Lower lobe of right lung (tissue), 2 donors: ENCODE data around the gene PLXNA4. TPM values are rescaled to one million over a fixed set of nuclear protein-coding genes. Genes with fewer than 3 reads are reported as not detected.

Experiments
- ATAC-seq, 2 donors: fragments of 200-7000 bp; cut with Tn5 transposase; one replicate each; pipeline ENCODE4 v1.9.1; 2020 to 2022; ENCODE audit warnings: mild to moderate bottlenecking in 2 of 2, moderate library complexity in 2 of 2
- DNase-seq: peaks from one replicate; pipeline ENCODE4 v3.0.0-alpha.2; 2020
- H3K27ac ChIP-seq: fragments of 200-600 bp; one replicate; pipeline ENCODE4 v1.8.0; 2022
- H3K27me3 ChIP-seq: fragments of 200-600 bp; one replicate; pipeline ENCODE4 v1.8.0; 2022; ENCODE audit warnings: low read depth
- H3K36me3 ChIP-seq: fragments of 200-600 bp; one replicate; pipeline ENCODE4 v1.8.0; 2022; ENCODE audit warnings: mild to moderate bottlenecking
- H3K4me1 ChIP-seq: fragments of 200-600 bp; one replicate; pipeline ENCODE4 v1.8.0; 2022
- H3K4me3 ChIP-seq: fragments of 200-600 bp; one replicate; pipeline ENCODE4 v1.8.0; 2022; ENCODE audit warnings: mild to moderate bottlenecking
- H3K9me3 ChIP-seq: fragments of 200-600 bp; one replicate; pipeline ENCODE4 v1.8.0; 2022
- intact Hi-C: fragments of 100-400 bp; cut with DNase I; formaldehyde crosslinking; loops from one replicate; pipeline ENCODE4 v1.11.0; 2022
- total RNA-seq: library from RNA; stranded (reverse); fragmentation: NEBNext Ultra II Directional; extraction: Animal tissue kit (Norgen Biotek cat#: 25700); gene quantifications from one replicate; pipeline ENCODE4 v1.2.1, GENCODE V29; 2021
- TF ChIP-seq, protein P1 (sequence below): fragments of 200-600 bp; IDR thresholded peaks from one replicate; pipeline ENCODE4 v1.8.0; 2022; ENCODE audit warnings: antibody characterized with exemption, mild to moderate bottlenecking
- donor health status: DM: no; HTN: yes; CAD: no; lungs with severe emphysema.

Gene PLXNA4
- total RNA-seq, 1 donor from 2014 or later: 4.3 TPM

DNA sequence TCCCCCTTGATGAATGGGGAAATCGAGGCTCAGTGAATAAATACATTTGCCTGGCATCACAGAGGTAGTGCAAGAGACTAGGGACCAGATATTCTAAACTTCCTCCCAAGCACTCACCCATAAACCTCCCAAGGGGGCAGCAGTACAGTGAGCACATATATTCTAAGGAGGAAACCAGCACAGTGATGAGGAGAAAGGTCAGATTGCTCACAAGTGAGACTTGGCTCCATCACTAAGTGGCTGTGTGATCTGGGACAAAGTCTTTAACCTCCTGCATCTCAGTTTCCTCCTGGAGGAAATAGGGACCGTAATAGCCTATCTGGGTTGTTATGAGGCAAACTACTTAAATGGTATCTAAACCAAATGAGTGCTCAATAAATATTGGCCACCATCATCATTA lies 4.3 kb downstream of the PLXNA4 start:
- DNase-seq (no peak), ATAC-seq (no peak)
- Histone ChIP-seq H3K27me3 (peaks cover 49% of the 10 kb centered on the region), H3K36me3 (no peaks in the 10 kb centered on the region), H3K27ac (no peak overlapping the region), H3K9me3 (no peaks in the 10 kb centered on the region), H3K4me3 (no peak overlapping the region), H3K4me1 (peaks cover 23% of the 10 kb centered on the region)
- intact Hi-C loops: no loop called here
- TF ChIP-seq, protein P1, sequence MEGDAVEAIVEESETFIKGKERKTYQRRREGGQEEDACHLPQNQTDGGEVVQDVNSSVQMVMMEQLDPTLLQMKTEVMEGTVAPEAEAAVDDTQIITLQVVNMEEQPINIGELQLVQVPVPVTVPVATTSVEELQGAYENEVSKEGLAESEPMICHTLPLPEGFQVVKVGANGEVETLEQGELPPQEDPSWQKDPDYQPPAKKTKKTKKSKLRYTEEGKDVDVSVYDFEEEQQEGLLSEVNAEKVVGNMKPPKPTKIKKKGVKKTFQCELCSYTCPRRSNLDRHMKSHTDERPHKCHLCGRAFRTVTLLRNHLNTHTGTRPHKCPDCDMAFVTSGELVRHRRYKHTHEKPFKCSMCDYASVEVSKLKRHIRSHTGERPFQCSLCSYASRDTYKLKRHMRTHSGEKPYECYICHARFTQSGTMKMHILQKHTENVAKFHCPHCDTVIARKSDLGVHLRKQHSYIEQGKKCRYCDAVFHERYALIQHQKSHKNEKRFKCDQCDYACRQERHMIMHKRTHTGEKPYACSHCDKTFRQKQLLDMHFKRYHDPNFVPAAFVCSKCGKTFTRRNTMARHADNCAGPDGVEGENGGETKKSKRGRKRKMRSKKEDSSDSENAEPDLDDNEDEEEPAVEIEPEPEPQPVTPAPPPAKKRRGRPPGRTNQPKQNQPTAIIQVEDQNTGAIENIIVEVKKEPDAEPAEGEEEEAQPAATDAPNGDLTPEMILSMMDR: no peak

DNA sequence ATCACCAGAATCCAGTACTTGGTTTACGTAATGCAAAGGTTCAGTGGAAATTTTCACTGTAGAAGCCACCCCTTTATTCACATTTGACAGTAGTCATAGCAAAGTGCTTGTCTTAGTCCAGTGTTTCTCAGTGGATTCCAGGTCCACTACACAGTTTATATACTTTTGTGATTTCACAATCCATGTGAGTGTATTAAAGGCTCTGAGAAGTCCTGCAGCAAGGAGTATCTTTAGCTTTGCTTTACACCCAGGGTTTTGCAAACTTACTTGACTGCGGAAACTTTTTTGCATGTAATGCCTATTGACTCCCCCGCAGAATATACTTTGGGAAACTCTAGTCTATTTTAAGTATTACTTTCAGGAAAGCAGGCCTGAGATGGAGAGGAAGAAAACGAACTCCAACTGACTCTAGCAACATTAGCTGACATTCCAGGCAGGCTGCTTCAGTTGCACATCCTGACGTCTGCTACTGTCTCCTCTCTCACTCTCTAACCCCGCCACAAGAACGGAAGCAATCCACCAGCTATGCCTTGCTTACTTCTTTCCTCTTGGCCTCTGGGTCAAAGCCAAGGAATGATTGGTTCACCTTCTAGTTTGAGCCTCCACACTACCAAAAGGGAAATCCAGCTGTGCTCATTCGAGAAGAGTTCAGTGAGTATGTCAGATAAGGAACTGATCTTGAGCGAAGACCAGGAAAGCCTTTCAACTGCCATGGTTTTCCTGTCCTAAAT lies 6.2 kb downstream of the PLXNA4 start:
- TF ChIP-seq, protein P1: no peak
- Histone ChIP-seq H3K27me3 (peaks cover 33% of the 10 kb centered on the region), H3K27ac (no peak overlapping the region), H3K36me3 (no peaks in the 10 kb centered on the region), H3K9me3 (no peaks in the 10 kb centered on the region), H3K4me3 (no peak overlapping the region), H3K4me1 (peaks cover 9% of the 10 kb centered on the region)
- DNase-seq: no peak
- intact Hi-C loops: no loop called here
- ATAC-seq: no peak

DNA sequence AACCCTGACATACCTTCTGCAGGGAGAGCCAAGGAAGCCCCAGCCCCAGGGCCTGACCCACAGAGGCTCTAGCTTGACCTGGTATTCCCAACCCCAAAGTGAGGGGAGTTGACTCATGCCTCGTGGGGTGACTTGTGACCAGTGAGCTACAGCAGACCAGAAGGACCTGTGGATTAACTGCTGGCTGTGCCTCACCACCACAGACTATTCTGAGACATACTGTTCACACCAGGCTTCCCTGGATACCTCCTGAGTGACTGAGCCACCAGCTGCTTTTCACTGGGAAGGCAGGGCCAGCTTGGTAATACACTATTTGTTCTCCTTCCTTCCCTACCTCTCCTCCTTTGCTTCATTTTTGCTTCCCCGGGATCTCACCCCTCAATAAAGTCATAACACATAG lies 7.3 kb downstream of the PLXNA4 start:
- TF ChIP-seq, protein P1: no peak
- intact Hi-C loops: no loop called here
- H3K4me3 ChIP-seq: no peak overlapping the region
- no peaks in the 10 kb centered on the region for H3K36me3 ChIP-seq
- no peak for DNase-seq
- no peaks in the 10 kb centered on the region for H3K9me3 ChIP-seq
- no peak for ATAC-seq
- H3K27me3 ChIP-seq: peaks cover 23% of the 10 kb centered on the region
- H3K27ac ChIP-seq: no peak overlapping the region
- peaks cover 8% of the 10 kb centered on the region for H3K4me1 ChIP-seq

DNA sequence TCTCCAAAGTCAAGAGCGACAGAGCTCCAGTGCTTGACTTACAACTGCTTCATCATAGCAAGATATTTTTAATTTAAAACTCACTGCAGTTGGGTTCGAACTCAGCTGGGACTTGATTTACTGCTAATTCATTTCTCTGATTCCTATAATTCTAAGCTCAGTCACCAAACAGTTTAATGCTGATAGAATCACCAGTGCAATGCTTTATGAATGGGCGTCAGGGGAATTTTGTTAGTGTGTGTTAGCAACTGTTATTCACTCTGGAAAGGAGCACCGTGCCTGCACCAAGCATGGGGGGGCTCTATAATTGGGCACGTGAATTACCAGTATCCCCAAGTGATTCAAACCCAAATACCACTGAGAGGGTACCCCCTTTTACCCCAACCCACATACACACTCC lies 10.4 kb downstream of the PLXNA4 start:
- DNase-seq (no peak), ATAC-seq (no peak)
- no peak overlapping the region for H3K27ac ChIP-seq
- no peaks in the 10 kb centered on the region for H3K4me1 ChIP-seq
- intact Hi-C loops: no loop called here
- H3K9me3 ChIP-seq: no peaks in the 10 kb centered on the region
- H3K36me3 ChIP-seq: no peaks in the 10 kb centered on the region
- no peak overlapping the region for H3K4me3 ChIP-seq
- no peaks in the 10 kb centered on the region for H3K27me3 ChIP-seq
- TF ChIP-seq, protein P1: no peak

DNA sequence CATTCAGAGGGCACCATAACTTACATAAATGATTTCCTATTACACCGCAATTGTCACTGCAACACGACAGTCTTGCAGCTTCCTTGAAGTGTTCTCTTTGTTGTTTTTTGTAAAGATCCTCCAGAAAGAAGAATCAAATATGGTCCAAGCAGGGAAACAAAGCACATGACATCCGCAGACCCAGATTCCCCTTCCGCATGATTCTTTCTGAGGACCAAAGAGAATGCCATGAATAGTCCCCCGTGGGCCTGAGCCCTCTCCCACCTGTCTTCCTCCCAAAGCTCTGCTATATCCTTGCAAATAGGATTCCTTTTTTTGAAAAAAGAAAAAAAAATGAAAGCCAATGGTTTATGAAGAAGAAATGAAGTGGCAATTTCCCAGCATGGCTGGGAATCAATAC lies 10.8 kb downstream of the PLXNA4 start:
- intact Hi-C loops: no loop called here
- no peak overlapping the region for H3K4me3 ChIP-seq
- H3K36me3 ChIP-seq: no peaks in the 10 kb centered on the region
- DNase-seq (no peak), ATAC-seq (no peak)
- no peaks in the 10 kb centered on the region for H3K4me1 ChIP-seq
- TF ChIP-seq, protein P1: no peak
- H3K27ac ChIP-seq: no peak overlapping the region
- H3K27me3 ChIP-seq: no peaks in the 10 kb centered on the region
- H3K9me3 ChIP-seq: no peaks in the 10 kb centered on the region
